ENCODE results near the gene LBX2. TPM values are rescaled to one million over a fixed set of nuclear protein-coding genes. Genes with fewer than 3 reads are reported as not detected.
A peak's percentile ranks its signal among the peaks of the same experiment; 100 is the strongest.

LBX2 gene
- total and polyA plus RNA-seq, 9 of the 15 experiments (the other 6 are each of a cell fraction or from before 2014, with no cell fraction given) = 0.39 to 6.2 (median 1.8) TPM; not detected in 1

DNA sequence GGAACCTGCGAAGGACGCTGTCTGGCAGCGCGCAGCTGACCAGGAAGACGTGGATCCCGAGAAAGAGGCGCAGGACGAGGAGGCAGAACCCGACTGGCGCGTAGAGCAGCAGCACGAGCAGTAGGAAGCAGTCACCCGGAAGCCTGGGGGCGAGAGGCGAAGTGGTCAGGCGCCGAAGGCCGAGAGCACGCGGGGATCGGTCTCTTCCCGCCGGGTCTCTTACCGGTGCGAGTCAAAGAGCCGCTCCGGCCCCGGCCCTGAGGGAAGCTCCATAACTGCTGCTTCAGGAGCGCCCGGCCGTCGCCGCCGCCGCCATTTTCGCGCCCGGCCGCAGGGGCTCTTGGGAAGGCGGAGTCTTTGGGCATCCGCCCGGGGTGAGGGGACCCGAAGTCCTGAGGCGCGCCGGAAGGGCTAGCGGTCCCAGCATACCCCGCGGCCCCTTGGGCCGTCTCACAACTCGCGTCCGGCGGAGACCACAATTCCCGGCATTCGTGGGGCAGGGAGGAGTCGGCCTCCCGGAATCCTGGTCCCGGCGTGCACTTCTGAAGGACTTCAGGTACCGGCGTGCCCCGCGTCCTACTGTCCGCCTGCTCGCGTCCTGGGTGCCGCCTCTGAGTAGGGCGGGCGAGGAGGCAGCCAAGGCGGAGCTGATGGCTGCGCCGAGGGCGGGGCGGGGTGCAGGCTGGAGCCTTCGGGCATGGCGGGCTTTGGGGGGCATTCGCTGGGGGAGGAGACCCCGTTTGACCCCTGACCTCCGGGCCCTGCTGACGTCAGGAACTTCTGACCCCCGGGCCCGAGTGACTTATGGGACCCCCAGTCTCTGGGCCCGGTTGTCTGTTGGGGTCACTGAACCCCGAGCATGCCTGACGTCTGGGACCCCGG, 30.2 kb upstream of the LBX2 start, which contains the start of the genes AUP1 and HTRA2 (continued):
- no peak for TF ChIP-seq HES1 (IDR thresholded peaks at IDR 0.05; ENCODE audit: low read depth)
- TF ChIP-seq ZNF707 (CRISPR knock-in tag; conservative IDR thresholded peaks at IDR 0.05) = no peak
- TF ChIP-seq POLR2G (IDR thresholded peaks at IDR 0.05; ENCODE audit: low read depth, low read length) = peak; percentile 95
- no peak for TF ChIP-seq ZNF717 (CRISPR knock-in tag; IDR thresholded peaks at IDR 0.05)
- TF ChIP-seq KDM1A (IDR thresholded peaks at IDR 0.05) = no peak
- TF ChIP-seq POLR2B (IDR thresholded peaks at IDR 0.05; ENCODE audit: low read depth, partially characterized antibody) = peak; percentile 89
- no peak for TF ChIP-seq CAMTA2 (CRISPR knock-in tag; conservative IDR thresholded peaks at IDR 0.05)
- TF ChIP-seq MEIS2 (IDR thresholded peaks at IDR 0.05; ENCODE audit: partially characterized antibody) = no peak
- TF ChIP-seq FOXA3 (CRISPR knock-in tag; conservative IDR thresholded peaks at IDR 0.05 in 1 of 2, IDR thresholded peaks at IDR 0.05 in 1 of 2) = no peak
- no peak for TF ChIP-seq TSHZ1 (CRISPR knock-in tag; IDR thresholded peaks at IDR 0.05)
- TF ChIP-seq NKRF (IDR thresholded peaks at IDR 0.05; ENCODE audit: borderline replicate concordance) = peak; percentile 85
- TF ChIP-seq ZFP36 (IDR thresholded peaks at IDR 0.05; ENCODE audit: low read depth, low read length, partially characterized antibody) = no peak
- TF ChIP-seq TFAM (CRISPR knock-in tag; conservative IDR thresholded peaks at IDR 0.05) = no peak
- TF ChIP-seq MLLT1 (IDR thresholded peaks at IDR 0.05) = peak; percentile 35 to 47; a peak in 1 of 4 replicates
- no peak for TF ChIP-seq IFI16 (CRISPR knock-in tag; IDR thresholded peaks at IDR 0.05)
- TF ChIP-seq ZFX (CRISPR knock-in tag; IDR thresholded peaks at IDR 0.05) = peak; percentile 55
- no peak for TF ChIP-seq ZNF696 (CRISPR knock-in tag; conservative IDR thresholded peaks at IDR 0.05)
- no peak for TF ChIP-seq NFXL1 (CRISPR knock-in tag; IDR thresholded peaks at IDR 0.05)
- peak; percentile 82; the same call in 1 of the 2 replicates for TF ChIP-seq TCF7 (IDR thresholded peaks at IDR 0.05; ENCODE audit: borderline replicate concordance)
- TF ChIP-seq WHSC1 (IDR thresholded peaks at IDR 0.05; ENCODE audit: low read length) = no peak
- TF ChIP-seq ZC3H11A (IDR thresholded peaks at IDR 0.05; ENCODE audit: low read depth, low read length) = no peak

Data from K562 (cell line).